ENCODE results near the gene SNPH.

SNPH gene

GRCh38 chr20:1265916-1266166, 253 bp upstream of the SNPH start:
- Histone ChIP-seq H3K27ac (peak overlapping the region; percentile 17 to 71), H3K4me3 (peak overlapping the region; percentile 97)
- TF ChIP-seq CTCF (IDR thresholded peaks at IDR 0.05) = no peak
- no peak for DNase-seq (ENCODE audit: low spot score)

- H3K4me3 ChIP-seq = peak overlapping the region; percentile 97
- no peak for TF ChIP-seq CTCF (IDR thresholded peaks at IDR 0.05)
- H3K27ac ChIP-seq = peak overlapping the region; percentile 17 to 71
- DNase-seq (ENCODE audit: low spot score) = no peak
Observed at GRCh38 chr20:1267161-1267560, 1.1 kb downstream of the SNPH start.

GRCh38 chr20:1267809-1268374, 1.8 kb downstream of the SNPH start:
- H3K27ac ChIP-seq = no peak overlapping the region

DNA sequence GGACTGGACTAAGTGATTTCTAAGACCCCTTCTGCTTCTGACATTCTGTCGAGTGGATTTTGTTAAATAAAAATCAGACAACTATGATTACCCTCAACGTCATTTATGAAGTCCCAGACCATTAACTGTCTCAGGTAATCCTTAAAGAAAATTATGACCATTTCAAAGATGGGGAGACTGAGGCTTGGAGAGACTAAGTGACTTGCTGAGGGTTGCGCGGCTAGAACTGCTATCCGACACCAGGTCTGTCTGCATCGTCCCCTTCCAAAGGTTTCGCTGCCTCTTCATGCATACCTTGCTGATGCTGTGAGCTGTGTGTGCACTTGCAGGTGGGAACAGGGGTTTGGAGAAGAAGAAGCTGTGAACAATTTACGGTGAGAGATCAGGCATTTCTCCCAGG, 3.1 kb downstream of the SNPH start:
- Histone ChIP-seq H3K4me3 (no peak overlapping the region), H3K27ac (no peak overlapping the region)
- no peak for TF ChIP-seq CTCF (IDR thresholded peaks at IDR 0.05)
- DNase-seq (ENCODE audit: low spot score) = no peak

More at GRCh38 chr20:1267809-1268374, 1.8 kb downstream of the SNPH start:
- no peak for DNase-seq (ENCODE audit: low spot score)
- TF ChIP-seq CTCF (IDR thresholded peaks at IDR 0.05) = no peak
- H3K4me3 ChIP-seq = no peak overlapping the region

DNA sequence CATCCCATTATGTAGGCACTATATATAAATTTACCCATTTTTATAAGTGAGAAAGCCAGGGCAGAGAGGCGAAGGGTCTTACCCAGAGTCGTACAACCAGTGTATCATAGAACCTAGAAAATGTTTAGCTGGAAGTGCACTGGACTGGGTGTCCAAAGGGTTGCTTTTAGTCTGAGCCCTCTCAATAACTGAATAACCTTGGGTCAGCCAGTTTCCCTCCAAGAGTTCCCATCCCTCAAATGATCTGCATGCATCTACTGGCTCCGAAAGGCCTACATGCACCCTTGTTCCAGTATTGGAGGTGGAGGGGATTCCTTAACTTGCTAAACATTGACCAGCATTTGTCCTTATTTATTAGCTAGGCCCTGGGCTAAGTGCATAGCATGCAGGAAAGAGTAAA, 3.8 kb downstream of the SNPH start:
- DNase-seq (ENCODE audit: low spot score) = no peak

GRCh38 chr20:1272368-1273100, 6.4 kb downstream of the SNPH start:
- DNase-seq (ENCODE audit: low spot score) = no peak
- no peak for TF ChIP-seq CTCF (IDR thresholded peaks at IDR 0.05)
- Histone ChIP-seq H3K27ac (no peak overlapping the region), H3K4me3 (no peak overlapping the region)

More for the DNA sequence above, 3.8 kb downstream of the SNPH start:
- no peak overlapping the region for H3K4me3 ChIP-seq
- no peak overlapping the region for H3K27ac ChIP-seq
- no peak for TF ChIP-seq CTCF (IDR thresholded peaks at IDR 0.05)

DNA sequence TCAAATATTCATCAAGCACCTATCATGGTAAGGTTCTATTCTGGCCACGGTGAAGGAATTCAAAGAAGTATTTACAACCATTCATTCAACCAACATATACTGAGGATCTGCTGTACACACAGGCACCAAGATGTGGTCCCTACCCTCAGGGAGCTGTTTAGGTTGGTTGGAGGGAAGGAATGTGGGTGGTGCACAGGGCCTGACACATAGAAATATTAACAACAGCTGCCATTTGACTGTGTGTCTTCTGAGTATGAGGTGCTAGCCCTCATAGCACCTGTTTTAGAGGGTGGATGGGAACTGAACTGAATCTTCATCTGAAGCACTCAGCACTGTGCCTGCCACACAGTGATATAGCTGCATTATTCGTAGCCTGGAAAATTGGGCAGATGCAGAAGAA, 7.3 kb downstream of the SNPH start:
- DNase-seq (ENCODE audit: low spot score) = no peak
- TF ChIP-seq CTCF (IDR thresholded peaks at IDR 0.05) = no peak
- no peak overlapping the region for H3K4me3 ChIP-seq
- H3K27ac ChIP-seq = no peak overlapping the region
